Astrocyte (in vitro differentiated cells and primary cell): Measurements from ENCODE around the gene KPNA2. TPM values are rescaled to one million over a fixed set of nuclear protein-coding genes. Genes with fewer than 3 reads are reported as not detected.
"Not testable (repeated sequence)": the region's sequence is repeated elsewhere in the genome, so short reads cannot be mapped to it uniquely, and the experiment has no call there.

Source experiments
- DNase-seq: peaks from one replicate; pipeline ENCODE4 v3.0.0-alpha.2; 2010; ENCODE audit warnings: low read depth
- FAIRE-seq: peaks from 2 replicates; lab custom pipeline; 2011; peaks lifted over from hg19 to GRCh38; lab: Jason Lieb, UNC
- H2AFZ ChIP-seq: 2 replicates; pipeline ENCODE4 v1.6.0; 2012; ENCODE audit warnings: low read depth, low read length, inconsistent platforms
- H3K27ac ChIP-seq: 2 replicates; pipeline ENCODE4 v1.5.1; 2011; ENCODE audit warnings: low read depth, low read length, inconsistent platforms
- H3K27me3 ChIP-seq: 2 replicates; pipeline ENCODE4 v1.6.0; 2011; ENCODE audit warnings: low read length, inconsistent platforms; ENCODE audit not compliant: insufficient read depth
- H3K36me3 ChIP-seq: 2 replicates; pipeline ENCODE4 v1.5.1; 2011; ENCODE audit warnings: low read length, inconsistent platforms; ENCODE audit not compliant: insufficient read depth
- H3K4me1 ChIP-seq: 2 replicates; pipeline ENCODE4 v1.5.1; 2011; ENCODE audit warnings: low read length, inconsistent platforms; ENCODE audit not compliant: insufficient read depth
- H3K4me2 ChIP-seq: 2 replicates; pipeline ENCODE4 v1.6.0; 2012; ENCODE audit warnings: low read length, inconsistent platforms
- H3K4me3 ChIP-seq: 2 replicates; pipeline ENCODE4 v1.5.1; 2011; ENCODE audit warnings: low read depth, mild to moderate bottlenecking, low read length, inconsistent platforms; ENCODE audit not compliant: insufficient read depth
- H3K79me2 ChIP-seq: 2 replicates; pipeline ENCODE4 v1.6.0; 2012; ENCODE audit warnings: mild to moderate bottlenecking, low read length, inconsistent platforms; ENCODE audit not compliant: insufficient read depth
- H3K9ac ChIP-seq: 2 replicates; pipeline ENCODE4 v1.6.0; 2012; ENCODE audit warnings: mild to moderate bottlenecking, low read length, inconsistent platforms
- H3K9me3 ChIP-seq: 2 replicates; pipeline ENCODE4 v1.5.1; 2012; ENCODE audit warnings: low read depth, mild to moderate bottlenecking, low read length, inconsistent platforms; ENCODE audit not compliant: insufficient read depth
- H4K20me1 ChIP-seq: 2 replicates; pipeline ENCODE4 v1.6.0; 2012; ENCODE audit warnings: low read length, inconsistent platforms; ENCODE audit not compliant: insufficient read depth
- H3K27ac Mint-ChIP-seq: one replicate; pipeline ENCODE4 v1.8.0; 2021; ENCODE audit warnings: mild to moderate bottlenecking, mixed read lengths; ENCODE audit not compliant: unreplicated experiment
- H3K27me3 Mint-ChIP-seq: one replicate; pipeline ENCODE4 v1.8.0; 2021; ENCODE audit warnings: low read depth, mixed read lengths; ENCODE audit not compliant: unreplicated experiment
- H3K36me3 Mint-ChIP-seq: one replicate; pipeline ENCODE4 v1.8.0; 2021; ENCODE audit warnings: low read depth, mixed read lengths; ENCODE audit not compliant: unreplicated experiment
- H3K4me1 Mint-ChIP-seq: one replicate; pipeline ENCODE4 v1.8.0; 2021; ENCODE audit warnings: low read depth, mixed read lengths; ENCODE audit not compliant: unreplicated experiment
- H3K4me3 Mint-ChIP-seq: one replicate; pipeline ENCODE4 v1.8.0; 2021; ENCODE audit warnings: mild to moderate bottlenecking, moderate library complexity, mixed read lengths; ENCODE audit not compliant: unreplicated experiment
- H3K9me3 Mint-ChIP-seq: one replicate; pipeline ENCODE4 v1.8.0; 2021; ENCODE audit warnings: mild to moderate bottlenecking, mixed read lengths; ENCODE audit not compliant: unreplicated experiment
- CTCF ChIP-seq: IDR thresholded peaks from 2 replicates; pipeline ENCODE4 v1.5.1; 2011; ENCODE audit warnings: low read depth, mild to moderate bottlenecking, inconsistent platforms, low read length, moderate library complexity; ENCODE audit not compliant: insufficient read depth
- EZH2 ChIP-seq: IDR thresholded peaks from 2 replicates; pipeline ENCODE4 v1.6.1; 2012; ENCODE audit warnings: mild to moderate bottlenecking, low read length, inconsistent platforms; ENCODE audit not compliant: insufficient read depth
- total RNA-seq: library from RNA; stranded (reverse); gene quantifications from 2 replicates; pipeline ENCODE4 v1.2.1, GENCODE V29; 2021

KPNA2 gene
- total RNA-seq, 1 donor from 2014 or later, result 208 TPM

- H3K9me3 ChIP-seq, result no peaks in the 10 kb centered on the region
- no peaks in the 10 kb centered on the region for H4K20me1 ChIP-seq
- H2AFZ ChIP-seq, result no peak overlapping the region
- FAIRE-seq (no peak), DNase-seq (no peak)
- TF ChIP-seq CTCF (no peak), EZH2 (no peak)
- H3K36me3 ChIP-seq, result no peaks in the 10 kb centered on the region
- no peaks in the 10 kb centered on the region for H3K27me3 ChIP-seq
- H3K27ac ChIP-seq, result no peak overlapping the region
- no peak overlapping the region for H3K4me2 ChIP-seq
- no peak overlapping the region for H3K27ac Mint-ChIP-seq
- H3K36me3 Mint-ChIP-seq, result no peaks in the 10 kb centered on the region
- no peaks in the 10 kb centered on the region for H3K9me3 Mint-ChIP-seq
- H3K4me1 Mint-ChIP-seq, result peaks cover 6% of the 10 kb centered on the region
- H3K4me3 ChIP-seq, result no peak overlapping the region
- no peak overlapping the region for H3K9ac ChIP-seq
- H3K4me1 ChIP-seq, result no peaks in the 10 kb centered on the region
- no peak overlapping the region for H3K4me3 Mint-ChIP-seq
- H3K79me2 ChIP-seq, result no peaks in the 10 kb centered on the region
- H3K27me3 Mint-ChIP-seq, result no peaks in the 10 kb centered on the region
These were observed 38.7 kb downstream of the KPNA2 start for GRCh38 chr17:68074279-68074678.

GRCh38 chr17:68075953-68076607 is 40.5 kb downstream of the KPNA2 start:
- not testable (repeated sequence) for H3K4me2 ChIP-seq, H3K4me1 ChIP-seq, H3K4me3 Mint-ChIP-seq, H2AFZ ChIP-seq, H3K9ac ChIP-seq, H3K27ac Mint-ChIP-seq, H3K27ac ChIP-seq, H3K27me3 Mint-ChIP-seq, H3K79me2 ChIP-seq, DNase-seq, H3K4me1 Mint-ChIP-seq, H3K9me3 Mint-ChIP-seq, H4K20me1 ChIP-seq, H3K36me3 Mint-ChIP-seq, H3K36me3 ChIP-seq, H3K9me3 ChIP-seq, H3K27me3 ChIP-seq, H3K4me3 ChIP-seq
- peak; percentile 56 for FAIRE-seq

GRCh38 chr17:68077498-68077897 is 42.0 kb downstream of the KPNA2 start:
- not testable (repeated sequence) for H3K36me3 Mint-ChIP-seq, DNase-seq, H2AFZ ChIP-seq, H3K9me3 Mint-ChIP-seq, H3K9me3 ChIP-seq, H3K36me3 ChIP-seq, H3K79me2 ChIP-seq, H4K20me1 ChIP-seq, H3K27ac Mint-ChIP-seq, H3K27me3 ChIP-seq, H3K27ac ChIP-seq, H3K9ac ChIP-seq, H3K27me3 Mint-ChIP-seq, H3K4me1 Mint-ChIP-seq, H3K4me1 ChIP-seq, H3K4me3 ChIP-seq, FAIRE-seq, H3K4me3 Mint-ChIP-seq
- peak overlapping the region; percentile 22 for H3K4me2 ChIP-seq
